HG03520 (cell line): ENCODE measurements around the gene PTPRA.
"Not testable (repeated sequence)": the region's sequence is repeated elsewhere in the genome, so short reads cannot be mapped to it uniquely, and the experiment has no call there.

Source experiments
- ATAC-seq: cut with Tn5 transposase; IDR thresholded peaks from one replicate; pipeline ENCODE4 v1.9.1; 2021; ENCODE audit warnings: mild to moderate bottlenecking, moderate library complexity; ENCODE audit not compliant: unreplicated experiment

The PTPRA gene

GRCh38 chr20:2984028-2984501, 110.8 kb downstream of the PTPRA start:
- peak; percentile 70 for ATAC-seq

- no peak for ATAC-seq
Measured at GRCh38 chr20:2984956-2985661, 111.8 kb downstream of the PTPRA start.

- no peak for ATAC-seq
Measured at GRCh38 chr20:2986466-2986865, 113.2 kb downstream of the PTPRA start.

- ATAC-seq: no peak
Measured at GRCh38 chr20:2987861-2988260, 114.6 kb downstream of the PTPRA start.

GRCh38 chr20:2991532-2991931, 118.3 kb downstream of the PTPRA start:
- ATAC-seq: no peak

GRCh38 chr20:2993250-2993649, 120.0 kb downstream of the PTPRA start:
- no peak for ATAC-seq

- ATAC-seq: no peak
Measured at GRCh38 chr20:2995796-2996195, 122.5 kb downstream of the PTPRA start.

- ATAC-seq: no peak
Measured at GRCh38 chr20:2998728-2999127, 125.4 kb downstream of the PTPRA start.

- ATAC-seq: no peak
Measured at GRCh38 chr20:3000852-3001523, 127.7 kb downstream of the PTPRA start.

- ATAC-seq: no peak
Measured at GRCh38 chr20:3003416-3003815, 130.1 kb downstream of the PTPRA start.

GRCh38 chr20:3010985-3011723, 137.9 kb downstream of the PTPRA start:
- ATAC-seq: no peak

- no peak for ATAC-seq
Measured at GRCh38 chr20:3011752-3012151, 138.5 kb downstream of the PTPRA start.

GRCh38 chr20:3013771-3014170, 140.5 kb downstream of the PTPRA start:
- ATAC-seq: no peak

GRCh38 chr20:3014179-3014578, 140.9 kb downstream of the PTPRA start:
- ATAC-seq: no peak

GRCh38 chr20:3014662-3015061, 141.4 kb downstream of the PTPRA start:
- ATAC-seq: no peak

GRCh38 chr20:3015302-3015701, 142.0 kb downstream of the PTPRA start:
- ATAC-seq: not testable (repeated sequence)

GRCh38 chr20:3021327-3021726, 148.0 kb downstream of the PTPRA start:
- no peak for ATAC-seq

- ATAC-seq: no peak
Measured at GRCh38 chr20:3021777-3022176, 148.5 kb downstream of the PTPRA start.

- not testable (repeated sequence) for ATAC-seq
Measured at GRCh38 chr20:3022559-3023490, 149.5 kb downstream of the PTPRA start.

- no peak for ATAC-seq
Measured at GRCh38 chr20:3027987-3028386, 154.7 kb downstream of the PTPRA start.
